Epithelial cell of proximal tubule (primary cell): ENCODE results near the gene PADI6. TPM values are rescaled to one million over a fixed set of nuclear protein-coding genes. Genes with fewer than 3 reads are reported as not detected.

Source experiments
- DNase-seq: peaks from one replicate; pipeline ENCODE4 v3.0.0-alpha.2; 2011; ENCODE audit warnings: low read depth
- H3K4me3 ChIP-seq: 2 replicates; pipeline ENCODE4 v1.5.1; 2011; ENCODE audit warnings: low read depth, mild to moderate bottlenecking, low read length
- total RNA-seq: library from RNA; depleted of rRNA; stranded (reverse); fragments of >200 nt; gene quantifications from 2 replicates; pipeline ENCODE4 v1.2.3, GENCODE V29; 2015
- TF ChIP-seq, protein P1 (sequence below): conservative IDR thresholded peaks from 2 replicates; pipeline ENCODE4 v1.5.1; 2012; ENCODE audit warnings: low read depth, mild to moderate bottlenecking, low read length

PADI6 gene
- total RNA-seq, 1 donor from 2014 or later, result not detected

DNA sequence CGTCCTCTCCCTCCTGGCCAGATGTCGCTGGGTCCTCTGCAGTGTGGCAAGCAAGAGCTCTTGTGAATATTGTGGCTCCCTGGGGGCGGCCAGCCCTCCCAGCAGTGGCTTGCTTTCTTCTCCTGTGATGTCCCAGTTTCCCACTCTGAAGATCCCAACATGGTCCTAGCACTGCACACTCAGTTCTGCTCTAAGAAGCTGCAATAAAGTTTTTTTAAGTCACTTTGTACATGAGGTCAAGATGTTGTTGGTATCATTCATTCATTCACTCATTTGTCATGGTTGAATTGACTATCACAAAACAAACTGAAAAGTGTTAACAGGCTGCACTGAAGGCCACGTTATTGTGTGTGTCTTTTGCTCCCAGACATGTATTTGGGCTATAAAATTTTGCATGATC is 8.2 kb upstream of the PADI6 start:
- no peak for DNase-seq
- TF ChIP-seq, protein P1, sequence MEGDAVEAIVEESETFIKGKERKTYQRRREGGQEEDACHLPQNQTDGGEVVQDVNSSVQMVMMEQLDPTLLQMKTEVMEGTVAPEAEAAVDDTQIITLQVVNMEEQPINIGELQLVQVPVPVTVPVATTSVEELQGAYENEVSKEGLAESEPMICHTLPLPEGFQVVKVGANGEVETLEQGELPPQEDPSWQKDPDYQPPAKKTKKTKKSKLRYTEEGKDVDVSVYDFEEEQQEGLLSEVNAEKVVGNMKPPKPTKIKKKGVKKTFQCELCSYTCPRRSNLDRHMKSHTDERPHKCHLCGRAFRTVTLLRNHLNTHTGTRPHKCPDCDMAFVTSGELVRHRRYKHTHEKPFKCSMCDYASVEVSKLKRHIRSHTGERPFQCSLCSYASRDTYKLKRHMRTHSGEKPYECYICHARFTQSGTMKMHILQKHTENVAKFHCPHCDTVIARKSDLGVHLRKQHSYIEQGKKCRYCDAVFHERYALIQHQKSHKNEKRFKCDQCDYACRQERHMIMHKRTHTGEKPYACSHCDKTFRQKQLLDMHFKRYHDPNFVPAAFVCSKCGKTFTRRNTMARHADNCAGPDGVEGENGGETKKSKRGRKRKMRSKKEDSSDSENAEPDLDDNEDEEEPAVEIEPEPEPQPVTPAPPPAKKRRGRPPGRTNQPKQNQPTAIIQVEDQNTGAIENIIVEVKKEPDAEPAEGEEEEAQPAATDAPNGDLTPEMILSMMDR, result no peak
- H3K4me3 ChIP-seq, result no peak overlapping the region

DNA sequence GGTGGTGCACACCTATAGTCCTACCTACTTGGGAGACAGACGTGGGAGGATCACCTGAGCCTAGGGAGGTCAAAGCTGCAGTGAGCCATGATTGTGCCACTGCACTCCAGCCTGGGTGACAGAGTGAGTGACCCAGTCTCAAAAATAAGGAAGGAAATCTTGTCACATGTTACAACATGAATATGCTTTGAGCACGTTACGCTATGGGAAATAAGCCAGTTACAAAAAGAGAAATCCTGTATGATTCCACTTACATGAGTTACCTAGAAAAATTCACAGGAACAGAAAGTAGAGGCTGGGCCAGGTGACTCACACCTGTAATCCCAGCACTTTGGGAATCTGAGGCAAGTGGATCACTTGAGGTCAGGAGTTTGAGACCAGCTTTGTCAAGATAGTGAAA is 6.7 kb upstream of the PADI6 start:
- TF ChIP-seq, protein P1, result no peak
- no peak for DNase-seq

DNA sequence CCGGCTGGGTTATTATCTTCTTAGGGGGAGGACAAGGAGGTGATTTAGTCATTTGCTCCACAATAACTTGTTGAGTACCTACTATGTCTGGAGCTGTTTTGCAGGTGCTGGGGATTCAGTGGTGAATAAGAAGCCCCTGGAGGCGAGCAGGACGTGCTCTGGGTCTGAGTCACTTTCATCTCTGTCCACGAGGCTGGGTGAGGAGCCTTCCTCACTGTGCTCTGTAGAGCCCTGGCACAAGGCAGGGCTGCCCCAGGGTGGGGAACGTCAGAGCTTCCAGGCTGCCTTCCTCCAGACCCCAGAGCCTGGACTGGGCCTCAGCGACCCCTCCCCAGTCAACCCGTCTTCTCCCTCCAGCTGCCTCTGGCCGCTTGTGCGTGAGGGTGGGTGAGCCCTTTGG is 2.5 kb upstream of the PADI6 start:
- TF ChIP-seq, protein P1, result no peak
- DNase-seq, result no peak

More for the DNA sequence above, 6.7 kb upstream of the PADI6 start:
- no peak overlapping the region for H3K4me3 ChIP-seq

DNA sequence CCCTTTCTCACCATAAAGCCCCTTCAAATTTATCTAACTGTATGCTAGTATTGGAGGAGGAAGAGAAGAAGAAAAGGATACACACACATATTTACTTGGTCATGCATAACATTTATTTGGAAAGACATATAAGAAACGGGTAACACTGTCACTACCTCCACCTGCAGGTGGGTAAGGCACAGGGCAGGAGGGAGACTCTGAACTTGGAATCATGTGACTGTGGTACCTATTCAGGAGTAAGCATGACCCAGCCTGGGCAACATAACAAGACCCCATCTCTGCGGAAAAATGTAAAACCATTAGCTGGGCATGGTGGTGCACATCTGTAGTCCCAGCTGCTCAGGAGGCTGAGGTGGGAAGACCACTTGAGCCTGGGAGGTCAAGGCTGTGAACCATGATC is 1.4 kb upstream of the PADI6 start:
- TF ChIP-seq, protein P1, result peak; percentile 59
- DNase-seq, result no peak

More for the DNA sequence above, 2.5 kb upstream of the PADI6 start:
- H3K4me3 ChIP-seq, result no peak overlapping the region

DNA sequence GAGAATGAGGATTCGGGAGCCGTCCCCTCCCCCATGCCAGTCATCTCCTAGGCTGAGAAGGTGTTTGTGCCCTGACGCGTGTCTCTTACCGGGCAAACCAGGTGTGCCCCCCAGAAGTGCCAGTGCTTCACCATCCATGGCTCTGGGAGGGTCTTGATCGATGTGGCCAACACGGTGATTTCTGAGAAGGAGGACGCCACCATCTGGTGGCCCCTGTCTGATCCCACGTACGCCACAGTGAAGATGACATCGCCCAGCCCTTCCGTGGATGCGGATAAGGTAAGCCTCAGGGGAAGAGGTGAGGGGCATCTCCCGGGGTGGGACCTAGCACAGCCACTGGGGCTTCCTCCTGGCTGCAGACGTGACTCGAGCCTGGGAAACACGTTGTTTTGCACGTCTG is 959 bp downstream of the PADI6 start:
- TF ChIP-seq, protein P1, result no peak
- H3K4me3 ChIP-seq, result no peak overlapping the region
- no peak for DNase-seq

More for the DNA sequence above, 1.4 kb upstream of the PADI6 start:
- no peak overlapping the region for H3K4me3 ChIP-seq

DNA sequence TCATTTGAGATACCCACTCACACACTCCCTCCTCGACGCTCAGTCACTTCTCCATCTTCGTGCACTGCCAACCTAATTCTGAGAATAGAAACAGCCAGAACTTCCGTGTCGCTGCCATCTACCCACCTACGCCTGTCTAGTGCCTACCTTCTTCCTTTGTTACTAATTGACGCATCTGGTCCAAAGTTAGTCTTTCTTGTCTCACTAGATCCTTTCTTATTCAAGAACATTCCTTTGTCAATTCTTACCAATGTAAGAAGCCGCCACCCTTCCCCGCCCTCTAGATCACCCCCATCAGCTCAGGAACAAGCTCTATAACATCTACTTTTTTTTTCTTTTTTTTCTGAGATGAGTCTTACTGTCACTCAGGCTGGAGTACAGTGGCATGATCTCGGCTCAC is 3.7 kb downstream of the PADI6 start:
- TF ChIP-seq, protein P1, result no peak
- H3K4me3 ChIP-seq, result no peak overlapping the region
- DNase-seq, result no peak

DNA sequence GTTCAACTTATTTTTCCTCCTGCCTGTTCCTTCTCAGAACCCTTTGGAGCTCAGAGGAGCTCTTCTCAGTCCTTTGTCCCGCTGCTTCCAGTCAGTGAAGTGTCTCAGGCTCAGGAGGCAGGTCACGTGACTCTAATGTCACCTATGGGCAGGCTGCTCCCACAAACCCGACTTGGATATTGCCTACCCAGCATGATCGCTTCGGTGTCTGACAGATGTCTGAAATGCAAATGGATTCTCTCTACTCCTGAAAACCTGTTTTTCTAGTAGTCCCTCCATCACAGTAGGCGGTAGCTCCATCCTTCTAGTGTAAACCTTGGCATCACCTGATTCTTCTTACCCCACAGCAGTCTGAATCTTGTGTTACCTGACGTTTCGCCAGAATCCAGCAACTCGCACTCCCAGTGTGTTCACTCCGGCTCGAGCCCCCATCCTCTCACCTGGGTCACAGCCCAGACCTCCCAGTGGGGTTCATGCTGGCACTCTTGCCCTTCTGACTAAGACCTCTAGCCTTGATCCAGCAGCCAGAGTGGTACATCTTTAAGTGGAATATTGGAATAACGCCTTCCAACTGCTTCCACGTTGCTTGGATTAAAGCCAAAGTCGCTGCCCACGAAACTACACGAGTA is 5.4 kb downstream of the PADI6 start:
- no peak for DNase-seq
- TF ChIP-seq, protein P1, result no peak
- no peak overlapping the region for H3K4me3 ChIP-seq
